ENCODE data around the gene PLET1.

DNA sequence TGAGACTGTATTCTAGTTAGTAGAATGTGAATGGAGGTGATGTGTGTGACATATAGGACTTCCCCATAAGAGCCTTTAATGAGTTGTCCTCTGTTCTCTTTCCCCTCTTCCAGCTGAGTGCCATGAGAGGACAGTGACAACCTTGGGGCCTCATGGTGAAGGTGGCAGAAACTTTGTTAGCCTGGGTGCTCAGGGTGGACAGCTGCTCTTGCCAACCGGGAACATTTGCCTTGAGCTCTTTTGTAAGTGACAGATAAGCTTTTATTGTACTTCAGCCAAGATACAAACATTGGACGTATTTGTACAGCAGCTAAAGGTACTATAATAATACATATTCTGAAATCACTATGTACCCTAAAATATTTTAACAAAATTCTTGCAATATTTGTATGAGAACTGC lies 33.0 kb upstream of the PLET1 start:
- no peak for TF ChIP-seq CTCF (IDR thresholded peaks at IDR 0.05)
- no peak for TF ChIP-seq POLR2A (IDR thresholded peaks at IDR 0.05)
